LNCaP clone FGC (cell line): ENCODE measurements around the gene ADAMTS15.

Experiments
- DNase-seq: peaks from one replicate; pipeline ENCODE4 v3.0.0-alpha.2; 2011; ENCODE audit warnings: low read depth
- H3K4me3 ChIP-seq: 2 replicates; pipeline ENCODE4 v1.5.1; 2011; ENCODE audit warnings: mild to moderate bottlenecking, low read depth, low read length, control low read depth
- CTCF ChIP-seq: IDR thresholded peaks from 2 replicates; pipeline ENCODE4 v1.5.1; 2012; ENCODE audit warnings: mild to moderate bottlenecking; ENCODE audit not compliant: control insufficient read depth, insufficient read depth; ENCODE audit errors: extremely low read depth

ADAMTS15 gene

GRCh38 chr11:130424613-130425140 is 23.8 kb upstream of the ADAMTS15 start:
- DNase-seq, result no peak
- TF ChIP-seq CTCF, result no peak
- H3K4me3 ChIP-seq, result no peak overlapping the region

- DNase-seq, result no peak
- H3K4me3 ChIP-seq, result no peak overlapping the region
- TF ChIP-seq CTCF, result no peak
Measured at GRCh38 chr11:130425156-130425555, 23.3 kb upstream of the ADAMTS15 start.

GRCh38 chr11:130426223-130426836 is 22.1 kb upstream of the ADAMTS15 start:
- no peak for TF ChIP-seq CTCF
- no peak for DNase-seq
- H3K4me3 ChIP-seq, result no peak overlapping the region

GRCh38 chr11:130426837-130427341 is 21.6 kb upstream of the ADAMTS15 start:
- no peak for DNase-seq
- H3K4me3 ChIP-seq, result no peak overlapping the region
- TF ChIP-seq CTCF, result no peak

- TF ChIP-seq CTCF, result no peak
- no peak overlapping the region for H3K4me3 ChIP-seq
- DNase-seq, result no peak
Measured at GRCh38 chr11:130427581-130428315, 20.7 kb upstream of the ADAMTS15 start.

GRCh38 chr11:130428316-130429119 is 19.9 kb upstream of the ADAMTS15 start, which contains the start of gene ADAMTS8:
Gene ADAMTS8, minus strand, starts transcription at chr11:130428609. Its CDS starts 323 bp downstream, at chr11:130428286.
- H3K4me3 ChIP-seq, result no peak within 1 kb of the TSS
- TF ChIP-seq CTCF, result no peak
- DNase-seq, result no peak
